HG03045 (cell line): ENCODE results near the gene NPAS3.

ENCODE experiments used
- ATAC-seq: cut with Tn5 transposase; IDR thresholded peaks from one replicate; pipeline ENCODE4 v1.9.1; 2021; ENCODE audit warnings: mild to moderate bottlenecking, moderate library complexity; ENCODE audit not compliant: unreplicated experiment

Gene NPAS3

GRCh38 chr14:33504246-33505099 is 565.8 kb downstream of the NPAS3 start:
- ATAC-seq, result no peak

- no peak for ATAC-seq
Observed at GRCh38 chr14:33505266-33505962, 566.7 kb downstream of the NPAS3 start.

- no peak for ATAC-seq
Observed at GRCh38 chr14:33505963-33506329, 567.3 kb downstream of the NPAS3 start.

GRCh38 chr14:33508126-33509062 is 569.7 kb downstream of the NPAS3 start:
- ATAC-seq, result no peak

GRCh38 chr14:33509454-33509853 is 570.8 kb downstream of the NPAS3 start:
- ATAC-seq, result no peak

- no peak for ATAC-seq
Observed at GRCh38 chr14:33510063-33510481, 571.4 kb downstream of the NPAS3 start.

GRCh38 chr14:33510991-33511390 is 572.3 kb downstream of the NPAS3 start:
- no peak for ATAC-seq

GRCh38 chr14:33511851-33512640 is 573.4 kb downstream of the NPAS3 start:
- ATAC-seq, result no peak

- ATAC-seq, result no peak
Observed at GRCh38 chr14:33515441-33515840, 576.8 kb downstream of the NPAS3 start.

- ATAC-seq, result no peak
Observed at GRCh38 chr14:33515899-33516298, 577.2 kb downstream of the NPAS3 start.

GRCh38 chr14:33516898-33517436 is 578.3 kb downstream of the NPAS3 start:
- ATAC-seq, result no peak

- ATAC-seq, result no peak
Observed at GRCh38 chr14:33521192-33521591, 582.5 kb downstream of the NPAS3 start.

GRCh38 chr14:33524244-33524643 is 585.6 kb downstream of the NPAS3 start:
- no peak for ATAC-seq

GRCh38 chr14:33525626-33526025 is 586.9 kb downstream of the NPAS3 start:
- no peak for ATAC-seq

GRCh38 chr14:33527023-33527634 is 588.5 kb downstream of the NPAS3 start:
- no peak for ATAC-seq

GRCh38 chr14:33528655-33529054 is 590.0 kb downstream of the NPAS3 start:
- ATAC-seq, result no peak

- ATAC-seq, result no peak
Observed at GRCh38 chr14:33529787-33530757, 591.4 kb downstream of the NPAS3 start.

GRCh38 chr14:33532553-33532952 is 593.9 kb downstream of the NPAS3 start:
- ATAC-seq, result no peak
